Measurements from ENCODE around the gene ANK2.

DNA sequence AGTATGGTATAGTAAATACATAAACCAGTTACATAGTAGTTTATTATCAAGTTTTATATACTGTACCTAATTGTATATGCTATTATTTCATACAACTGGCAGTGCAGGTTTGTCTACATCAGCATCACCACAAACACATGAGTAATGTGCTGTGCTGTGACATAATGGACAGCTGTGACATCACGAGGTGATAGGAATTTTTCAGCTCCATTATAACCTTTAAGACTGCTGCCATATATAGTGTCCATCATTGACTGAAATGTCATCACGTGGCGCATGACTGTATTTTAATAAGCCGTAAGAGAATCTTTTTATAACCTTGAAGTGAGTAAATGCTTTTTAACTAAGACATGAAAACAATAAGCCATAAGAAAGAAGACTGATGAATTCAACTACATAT, 44.8 kb upstream of the ANK2 start:
- TF ChIP-seq, protein P1, sequence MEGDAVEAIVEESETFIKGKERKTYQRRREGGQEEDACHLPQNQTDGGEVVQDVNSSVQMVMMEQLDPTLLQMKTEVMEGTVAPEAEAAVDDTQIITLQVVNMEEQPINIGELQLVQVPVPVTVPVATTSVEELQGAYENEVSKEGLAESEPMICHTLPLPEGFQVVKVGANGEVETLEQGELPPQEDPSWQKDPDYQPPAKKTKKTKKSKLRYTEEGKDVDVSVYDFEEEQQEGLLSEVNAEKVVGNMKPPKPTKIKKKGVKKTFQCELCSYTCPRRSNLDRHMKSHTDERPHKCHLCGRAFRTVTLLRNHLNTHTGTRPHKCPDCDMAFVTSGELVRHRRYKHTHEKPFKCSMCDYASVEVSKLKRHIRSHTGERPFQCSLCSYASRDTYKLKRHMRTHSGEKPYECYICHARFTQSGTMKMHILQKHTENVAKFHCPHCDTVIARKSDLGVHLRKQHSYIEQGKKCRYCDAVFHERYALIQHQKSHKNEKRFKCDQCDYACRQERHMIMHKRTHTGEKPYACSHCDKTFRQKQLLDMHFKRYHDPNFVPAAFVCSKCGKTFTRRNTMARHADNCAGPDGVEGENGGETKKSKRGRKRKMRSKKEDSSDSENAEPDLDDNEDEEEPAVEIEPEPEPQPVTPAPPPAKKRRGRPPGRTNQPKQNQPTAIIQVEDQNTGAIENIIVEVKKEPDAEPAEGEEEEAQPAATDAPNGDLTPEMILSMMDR (optimal IDR thresholded peaks at IDR 0.05 in 1 of 3, IDR thresholded peaks at IDR 0.05 in 1 of 3, conservative IDR thresholded peaks at IDR 0.05 in 1 of 3; ENCODE audit: extremely low read depth in 1 of 3, insufficient read depth in 2 of 3, low read length in 3 of 3) = no peak
- TF ChIP-seq EZH2 (IDR thresholded peaks at IDR 0.05; ENCODE audit: low read length) = no peak
